H1 (cell line): ENCODE measurements around the gene RNASE7. TPM values are rescaled to one million over a fixed set of nuclear protein-coding genes. Genes with fewer than 3 reads are reported as not detected.

Experiments
- CTCF ChIA-PET: fragments of 300-600 bp; sonication (Branson Sonifier 250); formaldehyde crosslinking; loops from one replicate; lab custom pipeline; 2021; ENCODE audit not compliant: partially characterized antibody; lab: Charles Lee
- POLR2A ChIA-PET: fragments of 300-600 bp; sonication (Branson Sonifier 250); formaldehyde crosslinking; loops from one replicate; lab custom pipeline; 2021; ENCODE audit warnings: inconsistent platforms; ENCODE audit not compliant: partially characterized antibody; lab: Charles Lee
- DNase-seq, 2 experiments: peaks; one replicate each; pipeline versions ENCODE4 v3.0.0 to v3.0.0-alpha.2; 2010 to 2022; ENCODE audit warnings: low spot score in 2 of 2, low read depth in 1 of 2, mixed read lengths in 1 of 2
- FAIRE-seq: peaks from 2 replicates; lab custom pipeline; 2011; peaks lifted over from hg19 to GRCh38; lab: Jason Lieb, UNC
- H2AFZ ChIP-seq: 2 replicates; pipeline ENCODE4 v1.8.1; 2012; ENCODE audit warnings: low read length, inconsistent platforms
- H2AK5ac ChIP-seq: 2 replicates; pipeline ENCODE4 v1.6.1; 2013; ENCODE audit warnings: low read depth, low read length
- H2BK120ac ChIP-seq: replicated peaks from 2 replicates; pipeline ENCODE3; 2013; ENCODE audit warnings: low read depth, low read length, inconsistent platforms
- H2BK12ac ChIP-seq: 2 replicates; pipeline ENCODE4 v1.6.1; 2013; ENCODE audit warnings: low read depth, low read length
- H2BK15ac ChIP-seq: 2 replicates; pipeline ENCODE4 v1.6.1; 2013; ENCODE audit warnings: low read length
- H2BK20ac ChIP-seq: 2 replicates; pipeline ENCODE4 v1.6.1; 2013; ENCODE audit warnings: low read length
- H2BK5ac ChIP-seq: 2 replicates; pipeline ENCODE4 v1.6.1; 2013; ENCODE audit warnings: low read depth, low read length
- H3K14ac ChIP-seq: 2 replicates; pipeline ENCODE4 v1.6.1; 2013; ENCODE audit warnings: inconsistent platforms; ENCODE audit not compliant: insufficient read length
- H3K18ac ChIP-seq: 2 replicates; pipeline ENCODE4 v1.6.1; 2013; ENCODE audit warnings: low read length; ENCODE audit errors: extremely low read depth
- H3K23ac ChIP-seq: 2 replicates; pipeline ENCODE4 v1.6.1; 2013; ENCODE audit warnings: inconsistent platforms; ENCODE audit not compliant: insufficient read length
- H3K23me2 ChIP-seq: 2 replicates; pipeline ENCODE4 v1.6.1; 2013; ENCODE audit warnings: low read depth, low read length
- H3K27ac ChIP-seq: 2 replicates; pipeline ENCODE4 v1.6.1; 2011; ENCODE audit warnings: low read depth, low read length, inconsistent platforms
- H3K27me3 ChIP-seq, 4 experiments: replicated peaks in 1 of 4; 1 replicate in 1 of 4; 2 replicates in 3 of 4; pipeline versions ENCODE4 v1.6.1 to v1.8.1; 2011 to 2013; ENCODE audit warnings: low read length in 3 of 4, mild to moderate bottlenecking in 3 of 4, inconsistent platforms in 2 of 4, mixed read lengths in 2 of 4, moderate library complexity in 1 of 4; ENCODE audit not compliant: control insufficient read depth in 3 of 4, insufficient read depth in 3 of 4; ENCODE audit errors: extremely low read depth in 1 of 4
- H3K36me3 ChIP-seq, 4 experiments: 2 replicates each; pipeline versions ENCODE4 v1.6.1 to v1.8.1; 2011 to 2013; ENCODE audit warnings: mild to moderate bottlenecking in 4 of 4, low read length in 3 of 4, moderate library complexity in 2 of 4, control low read depth in 1 of 4, inconsistent platforms in 1 of 4; ENCODE audit not compliant: insufficient read depth in 4 of 4, control insufficient read depth in 2 of 4
- H3K4ac ChIP-seq: replicated peaks from 2 replicates; pipeline ENCODE3; 2013; ENCODE audit warnings: low read length, low read depth, mixed read lengths, inconsistent platforms; ENCODE audit not compliant: insufficient read length
- H3K4me1 ChIP-seq, 4 experiments: replicated peaks in 1 of 4; 1 replicate in 1 of 4; 2 replicates in 3 of 4; pipeline versions ENCODE4 v1.6.1 to v1.8.1; 2011 to 2013; ENCODE audit warnings: low read length in 3 of 4, inconsistent platforms in 2 of 4, mixed read lengths in 1 of 4; ENCODE audit not compliant: insufficient read depth in 4 of 4, control insufficient read depth in 3 of 4
- H3K4me2 ChIP-seq, 2 experiments: 2 replicates each; pipeline versions ENCODE4 v1.6.1 to v1.8.1; 2011 to 2013; ENCODE audit warnings: low read depth in 2 of 2, low read length in 2 of 2, control low read depth in 1 of 2, inconsistent platforms in 1 of 2, mild to moderate bottlenecking in 1 of 2; ENCODE audit not compliant: insufficient read depth in 1 of 2
- H3K4me3 ChIP-seq, 4 experiments: fragments of 200-600, 300-600 bp in 1 of 4; sonication (generic), shearing (Covaris generic), sonication (Bioruptor Twin) in 1 of 4; 2 replicates each; pipeline versions ENCODE4 v1.5.1 to v1.8.1; 2011 to 2016; ENCODE audit warnings: low read length in 4 of 4, low read depth in 3 of 4, control low read depth in 2 of 4, inconsistent platforms in 2 of 4, mild to moderate bottlenecking in 2 of 4, mixed read lengths in 1 of 4, moderate library complexity in 1 of 4; ENCODE audit not compliant: insufficient read depth in 2 of 4; ENCODE audit errors: extremely low read depth in 1 of 4
- H3K56ac ChIP-seq: replicated peaks from 2 replicates; pipeline ENCODE3; 2013; ENCODE audit warnings: low read depth, mild to moderate bottlenecking, mixed read lengths, low read length, inconsistent platforms; ENCODE audit not compliant: insufficient read length
- H3K79me1 ChIP-seq: 2 replicates; pipeline ENCODE4 v1.6.1; 2013; ENCODE audit warnings: low read depth, low read length, control low read depth
- H3K79me2 ChIP-seq, 2 experiments: 2 replicates each; pipeline versions ENCODE4 v1.6.1 to v1.8.1; 2012 to 2013; ENCODE audit warnings: low read length in 2 of 2, mild to moderate bottlenecking in 2 of 2, inconsistent platforms in 1 of 2; ENCODE audit not compliant: insufficient read depth in 2 of 2, control insufficient read depth in 1 of 2
- H3K9ac ChIP-seq, 4 experiments: replicated peaks in 1 of 4; 1 replicate in 1 of 4; 2 replicates in 3 of 4; pipeline versions ENCODE4 v1.6.1 to v1.8.1; 2011 to 2013; ENCODE audit warnings: low read depth in 3 of 4, low read length in 3 of 4, control low read depth in 2 of 4, mild to moderate bottlenecking in 2 of 4, moderate library complexity in 2 of 4, inconsistent platforms in 1 of 4; ENCODE audit errors: extremely low read depth in 1 of 4
- H3K9me3 ChIP-seq, 2 experiments: 2 replicates each; pipeline versions ENCODE4 v1.6.1 to v1.8.1; 2012 to 2013; ENCODE audit warnings: mild to moderate bottlenecking in 2 of 2, moderate library complexity in 2 of 2, control low read depth in 1 of 2, inconsistent platforms in 1 of 2, low read depth in 1 of 2, low read length in 1 of 2, mixed read lengths in 1 of 2; ENCODE audit not compliant: insufficient read depth in 2 of 2
- H4K20me1 ChIP-seq, 2 experiments: replicated peaks in 1 of 2; 2 replicates each; pipeline versions ENCODE3 to v1.8.1; 2011 to 2013; ENCODE audit warnings: inconsistent platforms in 2 of 2, low read length in 2 of 2, mild to moderate bottlenecking in 1 of 2; ENCODE audit not compliant: insufficient read depth in 2 of 2, control insufficient read depth in 1 of 2
- H4K5ac ChIP-seq: 2 replicates; pipeline ENCODE4 v1.6.1; 2013; ENCODE audit warnings: low read length, low read depth, mixed read lengths, inconsistent platforms; ENCODE audit not compliant: insufficient read length
- H4K8ac ChIP-seq: 2 replicates; pipeline ENCODE4 v1.8.0; 2013; ENCODE audit warnings: mild to moderate bottlenecking, moderate library complexity, low read length, inconsistent platforms; ENCODE audit not compliant: insufficient read depth; ENCODE audit errors: extremely low read depth
- H4K91ac ChIP-seq: replicated peaks from 2 replicates; pipeline ENCODE3; 2013; ENCODE audit warnings: low read length, mixed read lengths, inconsistent platforms; ENCODE audit not compliant: insufficient read length
- KDM4A ChIP-seq: IDR thresholded peaks from one replicate; pipeline ENCODE4 v1.7.1; 2012; ENCODE audit warnings: low read depth, mild to moderate bottlenecking, moderate library complexity, low read length, inconsistent platforms; ENCODE audit not compliant: severe bottlenecking
- NRF1 ChIP-seq: IDR thresholded peaks from 2 replicates; pipeline ENCODE4 v1.6.1; 2011; ENCODE audit warnings: mild to moderate bottlenecking, low read depth, low read length, improper control_type of control experiment
- RNF2 ChIP-seq: fragments of 200-900, 300-1000 bp; sonication (generic); IDR thresholded peaks from 2 replicates; pipeline ENCODE4 v1.7.1; 2016; ENCODE audit warnings: borderline replicate concordance, low read depth, mild to moderate bottlenecking, antibody characterized with exemption, low read length; ENCODE audit not compliant: poor library complexity, severe bottlenecking; ENCODE audit errors: missing control alignments
- SP4 ChIP-seq: IDR thresholded peaks from 2 replicates; pipeline ENCODE4 v1.6.1; 2012; ENCODE audit warnings: low read length, inconsistent platforms
- SUZ12 ChIP-seq: fragments of 200-600 bp; sonication (generic); IDR thresholded peaks from 2 replicates; pipeline ENCODE4 v1.6.1; 2012; ENCODE audit warnings: mild to moderate bottlenecking, inconsistent platforms, low read length, moderate library complexity, mixed read lengths
- TBP ChIP-seq: IDR thresholded peaks from 2 replicates; pipeline ENCODE4 v1.6.1; 2011; ENCODE audit warnings: low read depth, low read length, improper control_type of control experiment
- YY1 ChIP-seq: IDR thresholded peaks from 2 replicates; pipeline ENCODE4 v1.6.1; 2011; ENCODE audit warnings: low read depth, mild to moderate bottlenecking, low read length
- WGBS, 2 experiments: shearing (Covaris generic) in 1 of 2; methylation state at CpG; one replicate each; pipeline versions ENCODE4 v1.1.6 to v1.1.7; 2013 to 2015; ENCODE audit warnings: low lambda C conversion rate in 2 of 2, mixed read lengths in 2 of 2, inconsistent platforms in 1 of 2, low coverage in 1 of 2, missing lambda C conversion rate in 1 of 2; ENCODE audit not compliant: insufficient replicate concordance in 2 of 2, insufficient coverage in 1 of 2, insufficient read length in 1 of 2; ENCODE audit errors: extremely low coverage in 1 of 2, missing lambda C conversion rate in 1 of 2; 5-methylcytosine and 5-hydroxymethylcytosine counted together
- polyA plus RNA-seq, 7 experiments: library from polyadenylated mRNA; depleted of rRNA in 3 of 7; stranded (reverse) in 5 of 7; unstranded in 2 of 7; fragments of >200 nt in 5 of 7; fragments of 200-250 nt in 2 of 7; gene quantifications; 1 replicate in 5 of 7; 2 replicates in 1 of 7; 4 replicates in 1 of 7; pipeline versions ENCODE4 v1.2.1 to v1.2.3, GENCODE V29; 2011 to 2013; ENCODE audit warnings: missing spikeins in 2 of 7, mixed read lengths in 2 of 7
- total RNA-seq: library from RNA; stranded (reverse); fragmentation: NEBNext Ultra II Directional; extraction: Animal tissue kit (Norgen Biotek cat#: 25700); gene quantifications from 2 replicates; pipeline ENCODE4 v1.2.1, GENCODE V29; 2021
- TF ChIP-seq, protein P1 (sequence below): IDR thresholded peaks from 2 replicates; pipeline ENCODE4 v1.6.1; 2012; ENCODE audit warnings: inconsistent platforms

The RNASE7 gene
- total and polyA plus RNA-seq, 2 of the 8 experiments (the other 6 are each of a cell fraction or from before 2014, with no cell fraction given): not detected

GRCh38 chr14:21030531-21030930 lies 11.6 kb upstream of the RNASE7 start:
- no peak overlapping the region for H2BK12ac ChIP-seq
- no peaks in the 10 kb centered on the region for H3K9me3 ChIP-seq
- H3K79me1 ChIP-seq: no peaks in the 10 kb centered on the region
- H4K91ac ChIP-seq: no peak overlapping the region
- H3K56ac ChIP-seq: no peak overlapping the region
- H3K23me2 ChIP-seq: peaks cover 7% of the 10 kb centered on the region
- 0 out of 7 replicates have a peak overlapping the region, but pooled peaks of 1 of the 4 experiments have one; percentile 32 for H3K9ac ChIP-seq
- H4K20me1 ChIP-seq: no peaks in the 10 kb centered on the region
- ChIA-PET CTCF (interaction anchor here (1.0 to 8.8 kb wide), 4 partner anchors 9 to 62 kb away, joined by 7 to 152 read pairs (median 8); no protein-coding TSS in a partner anchor), POLR2A (interaction anchor here (1.1 kb wide), 1 partner anchor 10 kb away, joined by 3 read pairs; no protein-coding TSS in a partner anchor)
- H2BK120ac ChIP-seq: no peak overlapping the region
- H3K4me2 ChIP-seq: no peak overlapping the region
- H3K27ac ChIP-seq: no peak overlapping the region
- no peak for TF ChIP-seq RNF2
- no peak for TF ChIP-seq YY1
- no peak for TF ChIP-seq NRF1
- TF ChIP-seq, protein P1, sequence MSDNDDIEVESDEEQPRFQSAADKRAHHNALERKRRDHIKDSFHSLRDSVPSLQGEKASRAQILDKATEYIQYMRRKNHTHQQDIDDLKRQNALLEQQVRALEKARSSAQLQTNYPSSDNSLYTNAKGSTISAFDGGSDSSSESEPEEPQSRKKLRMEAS: no peak
- TF ChIP-seq KDM4A: no peak
- no peak for TF ChIP-seq SP4
- no peak for TF ChIP-seq SUZ12
- TF ChIP-seq TBP: no peak
- no peak overlapping the region for H3K18ac ChIP-seq
- H3K27me3 ChIP-seq: peaks cover 0 to 5% (median 1%) of the 10 kb centered on the region in 4 experiments; a peak in 3 of 7 replicates
- H3K4me3 ChIP-seq: no peak overlapping the region
- H2AFZ ChIP-seq: no peak overlapping the region
- 85% methylated on average over 12 of the region's 12 CpGs; no CpG with 5 or more reads in 1 of the 2 experiments for WGBS, 2 experiments
- no peaks in the 10 kb centered on the region for H3K79me2 ChIP-seq
- H4K5ac ChIP-seq: no peak overlapping the region
- H3K4me1 ChIP-seq: peaks cover 4 to 14% (median 6%) of the 10 kb centered on the region in 4 experiments; a peak in 6 of 7 replicates
- no peak overlapping the region for H3K23ac ChIP-seq
- H3K4ac ChIP-seq: no peak overlapping the region
- no peak overlapping the region for H2BK5ac ChIP-seq
- DNase-seq: no peak
- no peaks in the 10 kb centered on the region for H3K36me3 ChIP-seq
- FAIRE-seq: no peak
- no peak overlapping the region for H2BK20ac ChIP-seq
- no peak overlapping the region for H4K8ac ChIP-seq
- no peak overlapping the region for H2BK15ac ChIP-seq
- H2AK5ac ChIP-seq: no peak overlapping the region
- H3K14ac ChIP-seq: no peak overlapping the region
